ENCODE measurements around the gene NR6A1. TPM values are rescaled to one million over a fixed set of nuclear protein-coding genes. Genes with fewer than 3 reads are reported as not detected.

NR6A1 gene
- total and polyA plus RNA-seq, 2 of the 13 experiments (the other 11 are each of a cell fraction or from before 2014, with no cell fraction given), result 28.1 to 31.5 TPM

- 97% methylated on average over 3 of the region's 3 CpGs for WGBS (ENCODE audit: low lambda C conversion rate)
- Histone ChIP-seq H3K9ac (ENCODE audit: insufficient read depth, low read depth, low read length) (no peak overlapping the region), H3K9me3 (ENCODE audit: low read length) (no peaks in the 10 kb centered on the region), H3K4me2 (ENCODE audit: low read depth, low read length) (no peak overlapping the region), H3K27ac (ENCODE audit: extremely low read length, insufficient read depth, low read length) (no peak overlapping the region), H3K79me2 (ENCODE audit: insufficient read depth, low read length) (peaks cover 94% of the 10 kb centered on the region), H2AFZ (ENCODE audit: low read length) (no peak overlapping the region), H3K36me3 (replicated peaks in 1 of 2; ENCODE audit: control insufficient read depth in 1 of 2, insufficient read depth in 2 of 2, low read length in 2 of 2) (no peaks in the 10 kb centered on the region), H3K4me3 (replicated peaks in 1 of 3; ENCODE audit: insufficient read depth in 1 of 3, low read depth in 2 of 3, low read length in 3 of 3) (no peak overlapping the region), H3K27me3 (ENCODE audit: control insufficient read depth in 1 of 2, insufficient read depth in 2 of 2, low read length in 2 of 2) (no peaks in the 10 kb centered on the region; a peak in 1 of 5 replicates), H3K4me1 (ENCODE audit: insufficient read depth, low read length) (peaks cover 73% of the 10 kb centered on the region), H4K20me1 (ENCODE audit: insufficient read depth, low read length) (peaks cover 11% of the 10 kb centered on the region; the same call in 1 of the 2 replicates)
- TF ChIP-seq ATF7-NPFF (CRISPR knock-in tag; IDR thresholded peaks at IDR 0.05; ENCODE audit: low read depth) (no peak), POLR2G (IDR thresholded peaks at IDR 0.05; ENCODE audit: low read depth, low read length) (no peak), KDM5B (CRISPR knock-in tag; IDR thresholded peaks at IDR 0.05; ENCODE audit: borderline replicate concordance) (no peak)
- no peak for ATAC-seq
- intact Hi-C loops (cut with micrococcal nuclease; ENCODE audit: unreplicated experiment), result no loop called here
- in situ Hi-C loops (cut with HindIII; ENCODE audit: extremely low pct_ligation_motif_present, low pct_unique_long_range_greater_than_20kb), result no loop called here
- POLR2A ChIA-PET, result no interaction called here
- BruUV-seq (replicated peaks), result no TSS peak
- no peak for DNase-seq (ENCODE audit: low spot score)
- CTCF ChIA-PET (ENCODE audit: low intra/inter-chr PET ratio, low total read pairs), result no interaction called here
- FAIRE-seq, result no peak
Measured at GRCh38 chr9:124762633-124763032, 8.5 kb downstream of the NR6A1 start.

GRCh38 chr9:124761710-124762109, 9.4 kb downstream of the NR6A1 start:
- peaks cover 94% of the 10 kb centered on the region for H3K79me2 ChIP-seq (ENCODE audit: insufficient read depth, low read length)
- POLR2A ChIA-PET, result interaction anchor here (1.6 kb wide), 1 partner anchor 9 kb away, joined by 4 read pairs; no protein-coding TSS in a partner anchor

More at GRCh38 chr9:124761710-124762109, 9.4 kb downstream of the NR6A1 start:
- no peak for DNase-seq (ENCODE audit: low spot score)
- in situ Hi-C loops (cut with HindIII; ENCODE audit: extremely low pct_ligation_motif_present, low pct_unique_long_range_greater_than_20kb) (no loop called here), intact Hi-C loops (cut with micrococcal nuclease; ENCODE audit: unreplicated experiment) (no loop called here)
- H3K27ac ChIP-seq (ENCODE audit: extremely low read length, insufficient read depth, low read length), result no peak overlapping the region
- H3K27me3 ChIP-seq (ENCODE audit: control insufficient read depth in 1 of 2, insufficient read depth in 2 of 2, low read length in 2 of 2), result no peaks in the 10 kb centered on the region; a peak in 1 of 5 replicates
- H2AFZ ChIP-seq (ENCODE audit: low read length), result no peak overlapping the region
- CTCF ChIA-PET (ENCODE audit: low intra/inter-chr PET ratio, low total read pairs), result no interaction called here
- H3K4me2 ChIP-seq (ENCODE audit: low read depth, low read length), result no peak overlapping the region
- H3K4me3 ChIP-seq (replicated peaks in 1 of 3; ENCODE audit: insufficient read depth in 1 of 3, low read depth in 2 of 3, low read length in 3 of 3), result no peak overlapping the region
- H3K36me3 ChIP-seq (replicated peaks in 1 of 2; ENCODE audit: control insufficient read depth in 1 of 2, insufficient read depth in 2 of 2, low read length in 2 of 2), result no peaks in the 10 kb centered on the region
- TF ChIP-seq ZIK1 (CRISPR knock-in tag; IDR thresholded peaks at IDR 0.05; ENCODE audit: borderline replicate concordance, low read depth) (no peak), KDM6A (CRISPR knock-in tag; IDR thresholded peaks at IDR 0.05; ENCODE audit: low read depth) (no peak), AHDC1 (CRISPR knock-in tag; IDR thresholded peaks at IDR 0.05; ENCODE audit: borderline replicate concordance) (no peak), ZNF510 (CRISPR knock-in tag; IDR thresholded peaks at IDR 0.05; ENCODE audit: low read depth) (no peak), MAX (IDR thresholded peaks at IDR 0.05) (no peak), TEF (CRISPR knock-in tag; IDR thresholded peaks at IDR 0.05) (no peak)
- peaks cover 73% of the 10 kb centered on the region for H3K4me1 ChIP-seq (ENCODE audit: insufficient read depth, low read length)
- no peak for FAIRE-seq
- no TSS peak for BruUV-seq (replicated peaks)
- ATAC-seq, result no peak
- H3K9ac ChIP-seq (ENCODE audit: insufficient read depth, low read depth, low read length), result no peak overlapping the region
- WGBS (ENCODE audit: low lambda C conversion rate), result 96% methylated on average over 3 of the region's 3 CpGs
- peaks cover 10% of the 10 kb centered on the region; the same call in 1 of the 2 replicates for H4K20me1 ChIP-seq (ENCODE audit: insufficient read depth, low read length)
- no peaks in the 10 kb centered on the region for H3K9me3 ChIP-seq (ENCODE audit: low read length)
